ENCODE measurements around the gene ATP10D. TPM values are rescaled to one million over a fixed set of nuclear protein-coding genes. Genes with fewer than 3 reads are reported as not detected.

ATP10D gene
- total RNA-seq, 4 donors from 2014 or later: 35.3 to 55.6 (median 43.8) TPM

- 93 to 97% methylated on average over 1 of the region's 1 CpG for WGBS, 2 donors
- H3K4me3 ChIP-seq (replicated peaks in 1 of 3): no peak overlapping the region
- no peak overlapping the region for H3K27ac ChIP-seq
- no peak for DNase-seq
- no peaks in the 10 kb centered on the region for H3K36me3 ChIP-seq
- no peaks in the 10 kb centered on the region for H3K9me3 ChIP-seq
- TF ChIP-seq, protein P1, sequence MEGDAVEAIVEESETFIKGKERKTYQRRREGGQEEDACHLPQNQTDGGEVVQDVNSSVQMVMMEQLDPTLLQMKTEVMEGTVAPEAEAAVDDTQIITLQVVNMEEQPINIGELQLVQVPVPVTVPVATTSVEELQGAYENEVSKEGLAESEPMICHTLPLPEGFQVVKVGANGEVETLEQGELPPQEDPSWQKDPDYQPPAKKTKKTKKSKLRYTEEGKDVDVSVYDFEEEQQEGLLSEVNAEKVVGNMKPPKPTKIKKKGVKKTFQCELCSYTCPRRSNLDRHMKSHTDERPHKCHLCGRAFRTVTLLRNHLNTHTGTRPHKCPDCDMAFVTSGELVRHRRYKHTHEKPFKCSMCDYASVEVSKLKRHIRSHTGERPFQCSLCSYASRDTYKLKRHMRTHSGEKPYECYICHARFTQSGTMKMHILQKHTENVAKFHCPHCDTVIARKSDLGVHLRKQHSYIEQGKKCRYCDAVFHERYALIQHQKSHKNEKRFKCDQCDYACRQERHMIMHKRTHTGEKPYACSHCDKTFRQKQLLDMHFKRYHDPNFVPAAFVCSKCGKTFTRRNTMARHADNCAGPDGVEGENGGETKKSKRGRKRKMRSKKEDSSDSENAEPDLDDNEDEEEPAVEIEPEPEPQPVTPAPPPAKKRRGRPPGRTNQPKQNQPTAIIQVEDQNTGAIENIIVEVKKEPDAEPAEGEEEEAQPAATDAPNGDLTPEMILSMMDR (IDR thresholded peaks at IDR 0.05): no peak
- TF ChIP-seq POLR2A (IDR thresholded peaks at IDR 0.05): no peak
- H3K4me1 ChIP-seq: no peaks in the 10 kb centered on the region
- H3K27me3 ChIP-seq: no peaks in the 10 kb centered on the region
- intact Hi-C loops (cut with DNase I): loop anchor here (10.0 kb wide), 1 partner anchor 89 kb away; no protein-coding TSS in a partner anchor
Observed at GRCh38 chr4:47475411-47475810, 9.7 kb upstream of the ATP10D start.

GRCh38 chr4:47478804-47479203 lies 6.3 kb upstream of the ATP10D start:
- TF ChIP-seq POLR2A (IDR thresholded peaks at IDR 0.05): no peak
- TF ChIP-seq, protein P1 (IDR thresholded peaks at IDR 0.05): no peak
- Histone ChIP-seq H3K4me3 (replicated peaks in 1 of 3) (no peak overlapping the region), H3K27ac (no peak overlapping the region), H3K4me1 (no peaks in the 10 kb centered on the region), H3K9me3 (no peaks in the 10 kb centered on the region), H3K36me3 (no peaks in the 10 kb centered on the region), H3K27me3 (no peaks in the 10 kb centered on the region)
- no peak for DNase-seq
- intact Hi-C loops (cut with DNase I): loop anchor here (10.0 kb wide), 1 partner anchor 86 kb away; no protein-coding TSS in a partner anchor
- 94% methylated on average over 4 of the region's 4 CpGs for WGBS, 2 donors

GRCh38 chr4:47482326-47482725 lies 2.7 kb upstream of the ATP10D start:
- no peaks in the 10 kb centered on the region for H3K36me3 ChIP-seq
- H3K27ac ChIP-seq: no peak overlapping the region
- no peak for DNase-seq
- WGBS, 2 donors: 88 to 90% methylated on average over 4 of the region's 4 CpGs
- H3K4me1 ChIP-seq: peaks cover 1 to 12% of the 10 kb centered on the region in 2 donors
- no peak overlapping the region for H3K4me3 ChIP-seq (replicated peaks in 1 of 3)
- TF ChIP-seq, protein P1 (IDR thresholded peaks at IDR 0.05): no peak
- no peak for TF ChIP-seq POLR2A (IDR thresholded peaks at IDR 0.05)
- H3K27me3 ChIP-seq: no peaks in the 10 kb centered on the region
- intact Hi-C loops (cut with DNase I): no loop called here
- no peaks in the 10 kb centered on the region for H3K9me3 ChIP-seq

DNA sequence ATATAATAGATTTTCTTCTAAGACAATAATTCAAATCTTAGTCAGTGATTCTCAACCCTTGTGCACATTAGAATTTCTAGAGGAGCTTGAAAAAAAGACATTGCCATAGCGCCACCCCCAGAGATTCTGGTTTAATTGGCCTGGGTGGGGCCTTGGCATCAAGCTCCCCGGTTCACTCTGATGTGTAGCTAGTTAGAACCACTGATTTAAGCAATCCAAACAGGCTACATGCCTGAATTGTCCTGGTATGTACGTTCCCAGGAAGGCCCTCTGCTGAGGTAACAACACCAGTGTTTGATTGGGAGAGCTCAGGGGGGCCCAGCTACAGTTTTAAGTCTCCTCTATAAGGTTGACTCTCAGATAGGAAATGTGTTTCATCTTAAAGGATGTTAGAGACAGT lies 1.3 kb upstream of the ATP10D start:
- Histone ChIP-seq H3K36me3 (no peaks in the 10 kb centered on the region), H3K9me3 (no peaks in the 10 kb centered on the region), H3K4me1 (peaks cover 6 to 18% of the 10 kb centered on the region in 2 donors), H3K4me3 (replicated peaks in 1 of 3) (no peak overlapping the region), H3K27me3 (no peaks in the 10 kb centered on the region), H3K27ac (peak overlapping the region; percentile 89 to 92 (median 89))
- intact Hi-C loops (cut with DNase I): no loop called here
- DNase-seq: peak; percentile 84 to 87
- 26 to 35% methylated on average over 3 of the region's 3 CpGs for WGBS, 2 donors
- TF ChIP-seq POLR2A (IDR thresholded peaks at IDR 0.05): no peak
- TF ChIP-seq, protein P1 (IDR thresholded peaks at IDR 0.05): peak in 1 of 6 experiments; percentile 12

GRCh38 chr4:47484168-47484567 lies 907 bp upstream of the ATP10D start:
- Histone ChIP-seq H3K4me1 (peaks cover 6 to 18% of the 10 kb centered on the region in 2 donors), H3K27me3 (no peaks in the 10 kb centered on the region), H3K36me3 (no peaks in the 10 kb centered on the region), H3K4me3 (replicated peaks in 1 of 3) (no peak overlapping the region), H3K27ac (peak overlapping the region; percentile 89 to 92 (median 89)), H3K9me3 (no peaks in the 10 kb centered on the region)
- intact Hi-C loops (cut with DNase I): no loop called here
- peak; percentile 15 to 26 for DNase-seq
- 24 to 35% methylated on average over 3 of the region's 3 CpGs for WGBS, 2 donors
- TF ChIP-seq, protein P1 (IDR thresholded peaks at IDR 0.05): no peak
- TF ChIP-seq POLR2A (IDR thresholded peaks at IDR 0.05): no peak
